Measurements from ENCODE around the gene TP53BP2.

Gene TP53BP2

DNA sequence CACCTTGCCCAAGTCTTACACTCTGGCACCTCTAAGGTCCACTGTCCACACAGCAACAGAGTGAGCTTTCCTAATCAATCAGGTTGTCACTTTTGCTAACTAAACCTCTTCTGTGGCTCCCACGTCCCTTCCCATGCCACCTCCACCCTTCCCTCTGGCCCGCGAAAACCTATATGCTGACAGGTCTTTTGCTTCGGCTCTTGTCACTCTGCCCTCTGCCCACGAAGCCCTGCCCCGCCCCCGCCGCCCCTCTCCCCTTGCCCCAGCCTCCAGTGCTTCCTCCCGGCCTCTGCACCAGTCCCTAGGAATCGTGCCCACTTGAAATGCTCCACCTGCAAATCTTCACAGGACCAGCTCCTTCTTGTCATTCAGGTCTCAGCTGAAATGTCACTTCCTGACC, 8.1 kb downstream of the TP53BP2 start:
- H3K27ac ChIP-seq (replicated peaks) = peak overlapping the region; percentile 40
- no peak for TF ChIP-seq GABPA (IDR thresholded peaks at IDR 0.05; ENCODE audit: low read depth)
- no peak for TF ChIP-seq REST (IDR thresholded peaks at IDR 0.05; ENCODE audit: insufficient replicate concordance, low read depth)
- no peak for TF ChIP-seq POLR2AphosphoS5 (IDR thresholded peaks at IDR 0.05; ENCODE audit: low read depth)
- TF ChIP-seq SPI1 (IDR thresholded peaks at IDR 0.05; ENCODE audit: borderline replicate concordance, low read depth) = no peak
- no peak for TF ChIP-seq CTCF (IDR thresholded peaks at IDR 0.05; ENCODE audit: insufficient read depth, low read length)
- H3K4me3 ChIP-seq (replicated peaks; ENCODE audit: insufficient read depth, low read length) = no peak overlapping the region
- no peak for DNase-seq (ENCODE audit: low read depth in 1 of 2, low spot score in 1 of 2)
- no peaks in the 10 kb centered on the region for H3K27me3 ChIP-seq (ENCODE audit: insufficient read depth, poor library complexity, severe bottlenecking)

- no peak for TF ChIP-seq GABPA (IDR thresholded peaks at IDR 0.05; ENCODE audit: low read depth)
- no peak for TF ChIP-seq POLR2AphosphoS5 (IDR thresholded peaks at IDR 0.05; ENCODE audit: low read depth)
- TF ChIP-seq CTCF (IDR thresholded peaks at IDR 0.05; ENCODE audit: insufficient read depth, low read length) = no peak
- TF ChIP-seq SPI1 (IDR thresholded peaks at IDR 0.05; ENCODE audit: borderline replicate concordance, low read depth) = no peak
- no peak for TF ChIP-seq REST (IDR thresholded peaks at IDR 0.05; ENCODE audit: insufficient replicate concordance, low read depth)
- Histone ChIP-seq H3K27me3 (ENCODE audit: insufficient read depth, poor library complexity, severe bottlenecking) (no peaks in the 10 kb centered on the region), H3K4me3 (replicated peaks; ENCODE audit: insufficient read depth, low read length) (no peak overlapping the region), H3K27ac (replicated peaks) (peak overlapping the region; percentile 40)
- DNase-seq (ENCODE audit: low read depth in 1 of 2, low spot score in 1 of 2) = no peak
Observed at GRCh38 chr1:223837206-223837605, 8.5 kb downstream of the TP53BP2 start.

GRCh38 chr1:223836586-223836985, 9.2 kb downstream of the TP53BP2 start:
- Histone ChIP-seq H3K27me3 (ENCODE audit: insufficient read depth, poor library complexity, severe bottlenecking) (no peaks in the 10 kb centered on the region), H3K4me3 (replicated peaks; ENCODE audit: insufficient read depth, low read length) (no peak overlapping the region), H3K27ac (replicated peaks) (peak overlapping the region; percentile 59)
- DNase-seq (ENCODE audit: low read depth in 1 of 2, low spot score in 1 of 2) = no peak
- TF ChIP-seq SPI1 (IDR thresholded peaks at IDR 0.05; ENCODE audit: borderline replicate concordance, low read depth) (no peak), CTCF (IDR thresholded peaks at IDR 0.05; ENCODE audit: insufficient read depth, low read length) (no peak)

GRCh38 chr1:223835754-223836153, 10.0 kb downstream of the TP53BP2 start:
- H3K4me3 ChIP-seq (replicated peaks; ENCODE audit: insufficient read depth, low read length) = 0 out of 2 replicates have a peak overlapping the region, but pooled peaks have one; percentile 16
- peak overlapping the region; percentile 59 for H3K27ac ChIP-seq (replicated peaks)
- peak in 1 of 2 experiments; percentile 65 for DNase-seq (ENCODE audit: low read depth in 1 of 2, low spot score in 1 of 2)
- no peak for TF ChIP-seq SPI1 (IDR thresholded peaks at IDR 0.05; ENCODE audit: borderline replicate concordance, low read depth)
- TF ChIP-seq REST (IDR thresholded peaks at IDR 0.05; ENCODE audit: insufficient replicate concordance, low read depth) = no peak
- no peaks in the 10 kb centered on the region for H3K27me3 ChIP-seq (ENCODE audit: insufficient read depth, poor library complexity, severe bottlenecking)
